KBM-7 (cell line): ENCODE measurements around the gene CARD11.

Experiments
- DNase-seq: peaks from one replicate; pipeline ENCODE4 v3.0.0-alpha.2; 2015
- in situ Hi-C: fragments of 300-500 bp; cut with MboI; formaldehyde crosslinking; loops from 2 replicates; pipeline ENCODE4 v1.14.3; 2020; ENCODE audit warnings: low sequenced_read_pairs, low pct_unique_long_range_greater_than_20kb, mixed read lengths

The CARD11 gene

DNA sequence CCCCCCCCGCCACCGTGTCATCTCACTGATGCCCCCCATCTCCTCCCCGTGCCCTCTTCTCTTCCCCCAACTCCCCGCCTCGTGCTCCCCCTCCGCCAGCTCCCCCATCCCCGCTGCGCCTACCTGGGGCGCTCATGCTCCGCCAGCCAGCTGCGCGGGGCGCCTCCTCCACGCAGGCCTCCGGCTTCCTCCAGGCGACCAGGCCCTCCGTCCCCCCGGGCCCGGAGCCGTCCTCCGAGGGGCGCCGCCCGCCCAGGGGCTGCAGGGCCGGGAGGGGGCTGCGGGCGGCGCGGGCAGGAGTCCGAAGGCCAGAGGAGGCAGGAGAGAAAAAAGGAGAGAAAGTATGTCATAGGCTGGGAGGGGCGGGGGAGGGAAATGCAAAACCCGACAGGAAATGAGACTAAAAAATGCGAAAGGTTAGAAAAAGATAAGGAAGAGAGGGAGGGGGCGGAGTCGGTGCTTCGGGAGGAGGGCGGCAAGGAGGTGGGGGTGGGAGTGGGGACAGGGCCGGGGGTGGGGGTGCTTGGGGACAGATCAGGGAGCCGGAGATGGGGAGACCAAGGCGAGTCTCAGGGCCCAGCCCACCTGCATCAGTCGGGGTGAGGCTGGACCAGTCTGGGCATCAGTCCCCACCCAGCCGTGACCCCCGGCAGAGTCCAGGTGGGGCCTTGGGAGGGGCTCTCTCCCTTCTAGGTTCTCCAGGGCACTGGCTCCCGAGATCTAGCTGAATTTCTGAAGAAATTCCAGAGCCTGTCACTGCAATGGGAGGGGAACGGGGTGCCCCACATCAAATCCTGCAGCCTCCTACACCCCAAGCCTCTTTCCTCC lies at the start of gene CARD11:
Gene CARD11 (minus strand): TSS at position 324 of the 828 bp plus-strand sequence. CDS start 85,361 bp downstream, outside the sequence.
- in situ Hi-C loops, result no loop called here
- peak; percentile 56 for DNase-seq

- peak; percentile 83 for DNase-seq
- in situ Hi-C loops, result no loop called here
These were observed 48.8 kb upstream of the CARD11 start for GRCh38 chr7:3092468-3092867.

- in situ Hi-C loops, result no loop called here
- DNase-seq, result no peak
These were observed 48.0 kb upstream of the CARD11 start for GRCh38 chr7:3091631-3092030.

- peak; percentile 53 for DNase-seq
- in situ Hi-C loops, result no loop called here
These were observed 45.8 kb upstream of the CARD11 start for GRCh38 chr7:3089493-3089892.

DNA sequence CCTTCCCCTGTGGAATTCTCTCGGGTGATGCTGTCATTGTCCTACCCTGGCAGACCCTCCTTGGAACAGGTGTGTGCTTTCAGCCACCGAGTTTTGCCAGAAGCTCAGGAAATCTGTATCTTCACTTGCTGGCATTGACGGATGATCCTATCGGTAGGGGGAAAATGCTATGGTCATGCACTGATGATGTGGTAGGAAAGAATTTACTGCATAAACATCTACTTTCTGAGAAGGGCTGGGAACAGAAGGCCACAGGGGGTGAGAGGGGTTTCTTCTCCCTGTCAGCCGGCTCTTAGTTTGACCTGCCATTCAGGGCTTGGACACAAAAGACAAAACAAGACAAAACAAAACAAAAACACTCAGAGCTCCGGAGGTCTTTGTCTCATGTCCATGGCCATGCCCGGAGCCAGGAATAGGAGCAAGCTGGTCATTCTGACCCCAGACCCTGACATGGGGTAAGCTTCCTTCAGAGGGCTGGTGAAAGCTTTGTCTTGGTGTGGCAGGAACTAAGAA lies 43.6 kb upstream of the CARD11 start:
- no peak for DNase-seq
- in situ Hi-C loops, result no loop called here

DNA sequence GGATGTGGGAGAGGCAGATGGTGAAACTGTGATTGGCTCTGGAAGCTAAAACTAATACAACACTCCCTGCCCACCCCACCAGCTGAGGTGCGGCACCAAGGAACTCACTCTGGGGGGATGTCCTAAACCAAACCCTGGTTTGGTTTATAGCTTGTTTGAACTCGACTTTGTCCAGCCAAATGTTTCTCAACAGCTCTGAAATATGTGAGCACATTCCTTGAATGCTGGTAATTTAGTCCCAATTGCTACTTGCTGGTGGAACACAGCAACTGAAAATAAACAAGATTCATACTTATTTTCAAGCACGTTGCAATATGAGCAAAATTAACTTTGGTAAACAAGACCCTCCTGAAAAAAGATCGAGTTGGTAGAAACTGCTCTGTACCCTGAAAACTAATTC lies 39.7 kb upstream of the CARD11 start:
- no peak for DNase-seq
- in situ Hi-C loops, result no loop called here

DNA sequence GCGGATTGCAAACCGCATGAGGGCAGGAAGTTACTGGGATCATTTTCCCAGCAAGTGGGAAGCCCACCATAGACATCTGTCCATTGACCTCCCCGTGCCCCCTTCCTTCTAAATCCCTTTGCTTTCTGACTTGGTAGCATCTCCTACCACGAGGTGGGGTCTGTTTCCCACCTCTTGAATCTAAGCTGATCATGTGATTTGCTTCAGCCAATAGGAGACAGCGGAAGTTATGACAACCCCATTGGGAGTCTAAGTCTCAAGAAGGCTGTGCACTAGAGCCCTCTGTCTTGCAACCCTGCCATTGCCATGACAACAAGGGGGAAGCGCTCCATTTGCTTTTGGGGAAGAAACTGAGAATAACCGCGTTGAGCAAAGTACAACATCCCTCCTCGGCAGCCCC lies 39.2 kb upstream of the CARD11 start:
- in situ Hi-C loops, result no loop called here
- no peak for DNase-seq

DNA sequence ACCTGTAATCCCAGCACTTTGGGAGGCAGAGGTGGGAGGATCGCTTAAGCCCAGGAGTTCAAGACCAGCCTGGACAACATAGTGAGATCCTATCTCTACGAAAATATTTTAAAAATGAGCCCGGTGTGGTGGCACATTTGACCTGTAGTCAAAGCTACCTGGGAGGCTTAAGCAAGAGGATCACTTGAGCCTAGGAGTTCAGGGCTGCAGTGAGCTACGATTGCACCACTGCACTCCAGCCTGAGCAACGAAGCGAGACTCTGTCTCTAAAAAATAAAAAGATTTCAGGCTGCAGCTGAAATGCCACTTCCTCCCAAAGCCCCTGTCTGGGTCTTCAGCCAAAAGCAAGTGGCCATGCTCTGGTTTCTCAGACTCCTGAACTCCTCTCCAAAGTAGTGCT lies 38.7 kb upstream of the CARD11 start:
- in situ Hi-C loops, result no loop called here
- no peak for DNase-seq

- in situ Hi-C loops, result no loop called here
- DNase-seq, result no peak
These were observed 36.4 kb upstream of the CARD11 start for GRCh38 chr7:3080106-3080505.

DNA sequence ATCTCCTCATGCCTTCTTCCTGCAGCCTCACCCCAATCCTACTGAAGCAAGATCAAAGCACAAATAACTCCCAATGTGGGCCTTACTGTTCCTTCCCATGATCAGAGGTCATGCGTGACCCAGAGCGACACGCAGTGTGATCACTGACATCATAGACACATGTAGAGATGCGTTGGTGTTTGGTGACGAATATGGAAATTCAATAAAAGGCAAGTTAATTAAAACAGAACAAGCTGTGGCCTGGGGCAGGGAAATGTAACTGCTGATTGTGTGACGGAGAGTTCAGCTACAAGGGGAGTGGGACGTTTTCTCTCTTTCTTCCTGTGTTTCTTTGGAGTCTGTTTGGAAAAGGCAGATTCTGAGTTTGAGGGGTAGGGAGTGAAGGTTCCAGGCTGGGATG lies 34.8 kb upstream of the CARD11 start:
- DNase-seq, result no peak
- in situ Hi-C loops, result no loop called here

DNA sequence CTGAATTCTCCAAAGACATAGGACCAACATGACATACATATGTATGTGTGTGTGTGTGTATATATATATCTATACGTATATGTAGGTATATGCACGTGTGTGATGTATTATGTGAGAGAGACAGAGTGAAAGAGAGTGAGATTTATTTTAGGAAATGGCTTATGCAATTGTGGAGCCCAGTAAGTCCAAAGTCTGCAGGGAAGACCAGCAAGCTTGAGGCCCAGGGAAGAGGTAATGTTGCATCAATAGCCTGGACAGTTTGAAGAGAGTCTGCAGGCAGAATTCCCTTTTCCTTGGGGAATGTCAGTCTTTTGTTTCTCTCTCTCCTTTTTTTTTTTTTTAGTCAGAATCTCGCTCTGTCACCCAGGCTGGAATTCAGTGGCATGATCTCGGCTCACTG lies 33.0 kb upstream of the CARD11 start:
- in situ Hi-C loops, result no loop called here
- DNase-seq, result no peak

DNA sequence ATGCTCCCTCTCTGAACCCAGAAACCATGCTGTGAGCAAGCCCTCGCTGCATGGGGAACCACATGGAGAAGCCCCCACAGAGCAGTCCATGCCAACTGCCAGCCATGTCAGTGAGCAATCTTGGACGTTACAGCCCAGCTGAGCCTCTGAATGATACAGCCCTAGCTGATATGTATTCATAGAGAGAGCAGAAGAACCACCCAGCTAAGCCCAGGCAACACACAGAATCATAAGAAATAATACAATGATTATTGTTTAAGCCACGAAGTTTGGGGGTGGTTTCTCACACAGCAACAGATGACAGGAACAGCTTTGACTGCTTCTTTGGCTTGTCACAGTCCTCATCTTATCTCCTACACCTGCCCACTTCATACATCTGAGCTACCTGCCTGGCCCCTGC lies 32.5 kb upstream of the CARD11 start:
- DNase-seq, result no peak
- in situ Hi-C loops, result no loop called here

GRCh38 chr7:3075441-3075840 lies 31.8 kb upstream of the CARD11 start:
- DNase-seq, result no peak
- in situ Hi-C loops, result no loop called here

DNA sequence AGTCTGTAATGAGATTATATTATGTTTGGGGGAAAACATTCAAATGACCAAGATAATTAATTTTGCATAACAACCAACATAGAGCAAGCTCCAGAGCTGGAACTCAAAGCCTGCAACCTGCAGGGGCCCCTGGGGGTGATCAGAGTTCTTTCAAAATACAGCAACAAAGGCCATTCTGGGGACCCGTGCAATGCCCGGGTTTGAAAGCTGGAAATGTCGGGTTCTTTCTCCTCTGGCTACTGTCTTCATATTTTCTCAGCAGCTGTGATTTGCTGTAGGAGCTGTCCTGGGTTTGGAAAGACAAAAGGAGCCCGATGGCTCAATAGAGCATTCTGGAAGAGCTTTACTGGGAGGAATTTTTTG lies 30.8 kb upstream of the CARD11 start:
- in situ Hi-C loops, result no loop called here
- DNase-seq, result no peak

DNA sequence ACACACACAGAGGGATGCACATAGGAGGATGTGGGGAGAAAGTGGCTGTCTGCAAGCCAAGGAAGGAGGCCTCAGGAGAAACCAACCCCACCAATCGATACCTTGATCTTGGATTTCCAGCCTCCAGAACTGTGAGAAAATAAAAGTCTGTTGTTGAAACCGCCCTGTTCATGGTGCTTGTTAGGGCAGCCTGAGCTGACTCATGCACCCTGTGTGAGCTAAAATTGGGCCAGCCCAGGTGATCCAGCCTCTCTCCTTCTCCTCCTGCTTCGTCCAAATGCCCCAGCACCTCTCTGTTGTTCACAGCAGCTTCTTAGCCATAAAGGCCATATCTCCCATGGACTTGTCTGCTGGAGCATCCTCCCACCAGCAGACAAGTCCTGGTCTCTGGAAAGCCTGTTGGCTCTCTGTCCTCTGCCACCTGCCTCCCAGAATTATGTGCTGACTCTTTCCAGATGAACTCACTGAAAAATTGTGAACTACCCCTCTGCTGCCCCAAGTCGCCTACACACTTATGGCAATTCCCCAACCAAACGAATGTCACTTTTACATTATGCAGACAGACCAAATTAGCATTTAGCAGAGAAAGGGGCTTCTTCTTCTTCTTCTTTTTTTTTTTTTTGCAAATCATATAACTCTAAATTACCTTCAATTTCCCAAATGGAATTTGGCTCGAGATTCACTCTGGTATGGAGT lies 30.2 kb upstream of the CARD11 start:
- no peak for DNase-seq
- in situ Hi-C loops, result no loop called here

DNA sequence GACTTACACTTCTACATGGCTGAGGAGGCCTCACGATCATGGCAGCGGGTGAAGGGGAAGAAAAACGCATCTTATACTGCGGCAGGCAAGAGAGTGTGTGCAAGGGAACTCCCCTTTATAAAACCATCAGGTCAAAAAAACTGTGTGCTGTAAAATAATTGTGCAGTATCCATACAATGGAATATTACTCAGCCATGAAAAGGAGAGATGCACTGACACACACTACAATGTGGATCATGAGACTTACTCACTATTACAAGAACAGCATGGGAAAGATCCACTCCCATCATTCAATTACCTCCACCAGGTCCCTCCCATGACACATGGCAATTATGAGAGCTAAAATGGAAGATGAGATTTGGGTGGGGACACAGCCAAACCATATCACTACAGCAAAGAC lies 27.2 kb upstream of the CARD11 start:
- no peak for DNase-seq
- in situ Hi-C loops, result no loop called here

DNA sequence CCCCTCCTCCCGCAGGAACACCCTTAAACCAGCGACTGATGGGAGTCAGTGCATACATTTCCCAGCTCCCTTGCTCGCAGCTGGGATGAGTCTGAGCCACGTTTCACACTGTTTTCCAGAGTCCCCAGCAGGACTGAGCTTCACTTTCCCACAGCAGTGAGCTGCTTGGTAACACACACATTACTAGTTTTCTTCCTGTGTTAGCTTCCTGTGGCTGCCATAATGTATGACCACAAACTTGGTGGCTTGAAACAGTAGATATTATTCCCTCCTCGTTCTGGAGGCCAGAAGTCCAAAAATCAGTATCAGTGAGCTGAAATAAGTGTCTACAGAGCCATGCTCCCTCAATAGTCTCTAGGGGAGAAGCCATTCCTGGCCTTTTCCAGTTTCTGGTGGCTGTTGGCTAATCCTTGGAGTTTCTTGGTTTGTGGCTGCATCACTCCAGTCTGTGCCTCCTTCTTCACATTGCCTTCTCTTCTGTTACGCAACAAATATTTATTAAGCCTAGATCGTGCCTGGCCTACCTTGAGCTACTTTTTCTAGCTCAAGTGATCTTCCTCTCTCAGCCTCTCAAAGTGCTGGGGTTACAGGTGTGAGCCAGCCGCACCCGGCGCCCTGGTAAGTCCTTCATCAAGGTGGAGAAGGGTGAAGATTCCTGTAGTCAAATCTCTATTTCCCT lies 26.2 kb upstream of the CARD11 start:
- in situ Hi-C loops, result no loop called here
- DNase-seq, result no peak

GRCh38 chr7:3068530-3068929 lies 24.9 kb upstream of the CARD11 start:
- DNase-seq, result peak; percentile 60
- in situ Hi-C loops, result no loop called here

GRCh38 chr7:3067606-3068380 lies 24.1 kb upstream of the CARD11 start:
- in situ Hi-C loops, result no loop called here
- DNase-seq, result no peak
